Measurements from ENCODE around the gene ANKRD23. TPM values are rescaled to one million over a fixed set of nuclear protein-coding genes. Genes with fewer than 3 reads are reported as not detected.

Gene ANKRD23
- total and polyA plus RNA-seq, 11 donors: 0.96 to 26.7 (median 7.9) TPM

GRCh38 chr2:96823198-96823597 is 20.6 kb downstream of the ANKRD23 start:
- WGBS, 4 donors: 69 to 76% (median 71%) methylated on average over 11 of the region's 11 CpGs
- intact Hi-C loops (cut with DNase I): no loop called here
- TF ChIP-seq POLR2A (IDR thresholded peaks at IDR 0.05): no peak
- TF ChIP-seq, protein P1, sequence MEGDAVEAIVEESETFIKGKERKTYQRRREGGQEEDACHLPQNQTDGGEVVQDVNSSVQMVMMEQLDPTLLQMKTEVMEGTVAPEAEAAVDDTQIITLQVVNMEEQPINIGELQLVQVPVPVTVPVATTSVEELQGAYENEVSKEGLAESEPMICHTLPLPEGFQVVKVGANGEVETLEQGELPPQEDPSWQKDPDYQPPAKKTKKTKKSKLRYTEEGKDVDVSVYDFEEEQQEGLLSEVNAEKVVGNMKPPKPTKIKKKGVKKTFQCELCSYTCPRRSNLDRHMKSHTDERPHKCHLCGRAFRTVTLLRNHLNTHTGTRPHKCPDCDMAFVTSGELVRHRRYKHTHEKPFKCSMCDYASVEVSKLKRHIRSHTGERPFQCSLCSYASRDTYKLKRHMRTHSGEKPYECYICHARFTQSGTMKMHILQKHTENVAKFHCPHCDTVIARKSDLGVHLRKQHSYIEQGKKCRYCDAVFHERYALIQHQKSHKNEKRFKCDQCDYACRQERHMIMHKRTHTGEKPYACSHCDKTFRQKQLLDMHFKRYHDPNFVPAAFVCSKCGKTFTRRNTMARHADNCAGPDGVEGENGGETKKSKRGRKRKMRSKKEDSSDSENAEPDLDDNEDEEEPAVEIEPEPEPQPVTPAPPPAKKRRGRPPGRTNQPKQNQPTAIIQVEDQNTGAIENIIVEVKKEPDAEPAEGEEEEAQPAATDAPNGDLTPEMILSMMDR (IDR thresholded peaks at IDR 0.05): no peak
- DNase-seq (peak in 1 of 5 donors; percentile 60), ATAC-seq (peak in 1 of 4 donors; percentile 5)
- peaks cover 0 to 61% (median 47%) of the 10 kb centered on the region in 9 donors for H3K36me3 ChIP-seq
- H3K4me1 ChIP-seq: peaks cover 0 to 57% (median 38%) of the 10 kb centered on the region in 12 donors
- H3K4me3 ChIP-seq: no peak overlapping the region
- no peak overlapping the region for H3K27ac ChIP-seq
- no peaks in the 10 kb centered on the region for H3K9me3 ChIP-seq
- no peaks in the 10 kb centered on the region for H3K27me3 ChIP-seq

GRCh38 chr2:96822786-96823185 is 21.0 kb downstream of the ANKRD23 start:
- Histone ChIP-seq H3K36me3 (peaks cover 0 to 60% (median 43%) of the 10 kb centered on the region in 9 donors), H3K4me1 (peaks cover 0 to 61% (median 43%) of the 10 kb centered on the region in 12 donors), H3K9me3 (no peaks in the 10 kb centered on the region), H3K27ac (no peak overlapping the region), H3K27me3 (no peaks in the 10 kb centered on the region), H3K4me3 (no peak overlapping the region)
- intact Hi-C loops (cut with DNase I): no loop called here
- peak in 1 of 5 donors; percentile 31 for DNase-seq
- no peak for TF ChIP-seq POLR2A (IDR thresholded peaks at IDR 0.05)
- TF ChIP-seq, protein P1 (IDR thresholded peaks at IDR 0.05): no peak
- ATAC-seq: no peak
- WGBS, 4 donors: 43 to 56% (median 48%) methylated on average over 4 of the region's 4 CpGs

- Histone ChIP-seq H3K27ac (no peak overlapping the region), H3K9me3 (no peaks in the 10 kb centered on the region), H3K36me3 (peaks cover 0 to 44% (median 27%) of the 10 kb centered on the region in 9 donors), H3K27me3 (no peaks in the 10 kb centered on the region), H3K4me3 (no peak overlapping the region), H3K4me1 (peaks cover 3 to 71% (median 51%) of the 10 kb centered on the region in 12 donors)
- ATAC-seq (no peak), DNase-seq (no peak)
- 70 to 77% (median 75%) methylated on average over 11 of the region's 11 CpGs for WGBS, 4 donors
- intact Hi-C loops (cut with DNase I): no loop called here
- no peak for TF ChIP-seq POLR2A (IDR thresholded peaks at IDR 0.05)
- TF ChIP-seq, protein P1 (IDR thresholded peaks at IDR 0.05): no peak
These were observed 22.6 kb downstream of the ANKRD23 start for GRCh38 chr2:96821113-96821675.

DNA sequence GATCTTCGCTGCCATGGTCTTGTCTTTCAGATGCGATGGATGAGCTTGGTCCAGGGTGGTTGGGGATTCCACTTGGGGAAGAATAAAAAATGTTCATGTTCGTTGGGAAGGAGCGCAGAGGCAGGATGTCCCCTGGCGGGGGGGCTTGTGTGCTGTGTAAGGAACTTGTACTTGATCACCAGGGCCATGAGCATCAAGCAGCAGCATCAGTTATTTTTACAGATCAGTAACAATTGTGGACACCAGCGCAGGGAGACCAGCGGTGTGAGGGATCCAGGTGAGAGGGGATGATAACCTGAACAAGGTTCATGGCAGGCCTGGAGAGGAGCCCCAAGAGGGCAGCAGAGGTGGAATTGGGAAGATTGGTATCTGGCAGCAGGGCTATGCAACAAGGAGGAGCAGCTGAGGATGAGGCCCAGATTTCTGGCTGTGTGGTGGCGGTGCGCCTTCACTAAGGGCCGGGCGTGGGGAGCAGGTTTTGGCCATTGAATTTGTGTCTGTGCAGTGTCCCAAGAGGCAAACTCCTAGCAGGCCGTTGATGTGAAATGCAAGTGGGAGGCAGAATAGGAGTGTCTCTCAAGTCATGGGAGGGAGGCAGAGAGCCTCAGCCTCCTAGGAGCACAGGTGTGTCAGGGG is 23.8 kb downstream of the ANKRD23 start:
- H3K4me1 ChIP-seq: peaks cover 3 to 77% (median 55%) of the 10 kb centered on the region in 12 donors
- intact Hi-C loops (cut with DNase I): loop anchor here in 2 of 10 donors (10.0 kb wide), 2 partner anchors 185 to 285 kb away; partner anchors contain the start of genes ARID5A (in 1 of the 2) and KANSL3 (in 1 of the 2)

More for the DNA sequence above, 23.8 kb downstream of the ANKRD23 start:
- Histone ChIP-seq H3K36me3 (peaks cover 0 to 32% (median 15%) of the 10 kb centered on the region in 9 donors), H3K27me3 (no peaks in the 10 kb centered on the region), H3K9me3 (no peaks in the 10 kb centered on the region), H3K27ac (peak overlapping the region in 1 of 12 donors; percentile 63), H3K4me3 (peak overlapping the region in 1 of 12 donors; percentile 1)
- ATAC-seq (no peak), DNase-seq (peak in 1 of 5 donors; percentile 26)
- WGBS, 4 donors: 81 to 90% (median 87%) methylated on average over 12 of the region's 12 CpGs
- TF ChIP-seq, protein P1 (IDR thresholded peaks at IDR 0.05): no peak
- no peak for TF ChIP-seq POLR2A (IDR thresholded peaks at IDR 0.05)

Measured in heart left ventricle (tissue), 16 donors.